Left hindlimb (tissue), 1 donor: ENCODE data around the gene SFT2D3.
"Not testable (repeated sequence)": the region's sequence is repeated elsewhere in the genome, so short reads cannot be mapped to it uniquely, and the experiment has no call there.

Experiments
- DNase-seq: peaks from one replicate; pipeline ENCODE4 v3.0.0-alpha.2; 2018

The SFT2D3 gene

GRCh38 chr2:127712999-127713398 is 11.7 kb downstream of the SFT2D3 start:
- DNase-seq: no peak

- DNase-seq: no peak
These were observed 12.3 kb downstream of the SFT2D3 start for GRCh38 chr2:127713562-127713961.

DNA sequence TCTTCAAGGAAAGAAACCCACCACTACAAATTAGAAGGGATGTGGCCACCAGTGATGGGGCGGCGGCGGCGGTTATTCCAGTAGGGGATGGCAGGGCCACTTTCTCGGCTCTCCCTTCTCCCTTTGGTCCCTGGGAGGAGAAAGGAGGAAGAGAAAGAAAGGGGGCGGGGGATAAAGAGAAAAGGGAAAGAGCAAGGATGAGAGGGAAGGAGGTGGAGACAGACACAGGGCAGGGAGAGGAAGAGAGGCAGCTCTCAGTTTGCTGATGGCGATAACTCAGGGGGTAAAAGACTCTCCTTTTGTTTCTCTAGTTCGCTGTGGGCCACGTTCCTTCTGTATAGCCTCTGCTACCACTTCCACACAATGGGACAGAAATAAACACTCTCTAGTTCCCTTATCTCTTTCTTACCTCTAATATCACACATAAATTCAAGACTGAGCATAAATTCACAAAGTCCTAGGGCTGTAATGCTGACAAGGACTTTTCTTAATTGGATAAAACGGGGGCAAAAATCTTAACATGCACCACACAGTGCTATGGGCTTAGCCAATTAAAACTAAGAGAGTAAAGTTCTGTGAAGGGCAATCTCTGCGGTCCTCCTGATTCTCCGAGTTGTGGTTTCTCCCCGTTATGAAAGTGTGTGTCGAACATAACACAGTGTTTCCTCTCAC is 14.6 kb downstream of the SFT2D3 start:
- DNase-seq: no peak

GRCh38 chr2:127718271-127718670 is 17.0 kb downstream of the SFT2D3 start:
- DNase-seq: no peak

GRCh38 chr2:127719301-127720218 is 18.3 kb downstream of the SFT2D3 start:
- DNase-seq: no peak

GRCh38 chr2:127721311-127721977 is 20.1 kb downstream of the SFT2D3 start:
- DNase-seq: no peak

DNA sequence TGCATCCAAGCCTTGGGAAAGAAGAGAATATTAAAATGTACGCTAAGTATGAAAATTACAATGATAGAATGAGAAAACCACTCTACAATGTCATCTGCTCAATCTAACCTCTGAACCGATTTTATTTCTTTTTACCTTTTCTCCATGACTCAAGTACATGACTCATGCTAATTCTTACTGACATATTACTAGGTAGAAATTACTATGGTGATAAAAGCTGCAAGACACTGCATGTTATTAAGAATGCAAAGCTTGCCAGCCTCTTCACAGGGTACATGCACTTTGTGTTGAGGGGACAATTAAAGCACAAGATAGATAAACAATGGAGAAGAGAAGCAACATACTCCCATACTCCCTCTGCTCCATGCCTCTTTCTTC is 20.7 kb downstream of the SFT2D3 start:
- DNase-seq: no peak

DNA sequence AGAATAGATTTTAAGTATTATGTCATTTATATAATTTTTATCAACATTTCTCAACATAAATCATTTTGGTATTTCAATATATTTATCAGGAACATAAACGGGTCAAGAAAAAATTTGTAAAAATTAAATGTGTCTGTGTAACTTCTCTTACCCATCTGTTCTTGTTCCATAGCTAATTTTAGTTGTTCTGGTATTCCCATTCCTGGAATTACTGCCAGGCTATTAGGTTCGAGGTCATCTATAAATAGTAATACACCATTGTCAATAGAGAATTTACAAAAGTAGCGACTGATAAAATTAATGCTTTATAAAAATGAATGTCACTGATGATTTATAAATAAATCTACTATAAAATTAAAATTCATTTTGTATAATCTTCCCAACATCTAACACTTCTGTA is 21.5 kb downstream of the SFT2D3 start:
- DNase-seq: no peak

GRCh38 chr2:127726158-127726880 is 25.0 kb downstream of the SFT2D3 start:
- no peak for DNase-seq

DNA sequence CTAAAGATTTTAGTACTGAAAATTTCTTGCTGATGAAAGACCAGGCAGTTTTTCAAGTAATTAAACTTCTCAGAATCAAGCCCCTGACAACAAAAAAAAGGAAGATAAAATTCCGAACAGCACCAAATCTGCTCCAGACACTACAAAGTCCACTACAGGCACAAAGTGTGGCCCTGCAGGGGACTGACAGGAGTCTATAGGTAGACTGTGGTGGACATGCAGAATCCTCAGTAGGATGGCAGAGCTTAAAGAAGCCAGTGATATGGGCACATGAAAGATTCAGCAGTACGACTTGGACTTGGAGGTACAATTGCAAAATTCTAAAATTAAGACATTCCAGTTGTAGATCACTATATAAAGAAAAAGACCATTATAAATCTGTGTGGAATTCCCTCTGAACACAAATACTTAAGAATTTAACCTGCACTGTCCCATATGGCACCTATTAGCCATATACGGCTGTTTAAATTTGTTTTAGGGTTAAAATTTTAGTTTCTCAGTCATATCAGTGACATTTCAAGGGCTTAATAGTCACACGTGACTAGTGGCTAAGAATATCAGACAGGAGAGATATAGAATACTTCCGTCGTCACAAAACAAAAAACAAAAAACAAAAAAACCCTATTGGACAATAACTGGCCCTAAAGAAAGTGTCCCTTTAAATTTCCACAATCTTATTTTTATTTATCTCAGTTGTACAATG is 32.0 kb downstream of the SFT2D3 start:
- DNase-seq: no peak

- DNase-seq: no peak
These were observed 32.7 kb downstream of the SFT2D3 start for GRCh38 chr2:127733816-127734537.

GRCh38 chr2:127735044-127735443 is 33.7 kb downstream of the SFT2D3 start:
- DNase-seq: no peak

- DNase-seq: no peak
These were observed 34.5 kb downstream of the SFT2D3 start for GRCh38 chr2:127735537-127736399.

DNA sequence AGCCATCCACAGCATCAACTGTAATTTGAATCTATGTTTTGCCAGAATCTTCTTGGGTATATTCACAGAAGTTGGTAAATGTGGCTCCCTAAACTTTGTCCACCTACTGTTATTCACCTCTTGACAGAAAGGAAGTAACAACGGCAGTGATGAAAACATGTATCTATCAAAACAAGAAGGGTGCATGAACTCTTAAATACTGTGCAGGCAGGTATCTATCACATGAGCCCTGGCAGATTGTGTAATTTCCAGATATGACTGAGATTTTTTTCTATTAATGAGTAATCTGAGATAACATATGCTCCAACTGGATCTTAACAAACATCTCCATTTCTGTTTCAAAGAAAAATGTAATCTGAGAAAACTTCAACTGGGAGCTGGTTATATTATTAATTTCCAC is 36.6 kb downstream of the SFT2D3 start:
- no peak for DNase-seq

GRCh38 chr2:127739800-127740199 is 38.5 kb downstream of the SFT2D3 start:
- no peak for DNase-seq

- no peak for DNase-seq
These were observed 39.5 kb downstream of the SFT2D3 start for GRCh38 chr2:127740665-127741288.

DNA sequence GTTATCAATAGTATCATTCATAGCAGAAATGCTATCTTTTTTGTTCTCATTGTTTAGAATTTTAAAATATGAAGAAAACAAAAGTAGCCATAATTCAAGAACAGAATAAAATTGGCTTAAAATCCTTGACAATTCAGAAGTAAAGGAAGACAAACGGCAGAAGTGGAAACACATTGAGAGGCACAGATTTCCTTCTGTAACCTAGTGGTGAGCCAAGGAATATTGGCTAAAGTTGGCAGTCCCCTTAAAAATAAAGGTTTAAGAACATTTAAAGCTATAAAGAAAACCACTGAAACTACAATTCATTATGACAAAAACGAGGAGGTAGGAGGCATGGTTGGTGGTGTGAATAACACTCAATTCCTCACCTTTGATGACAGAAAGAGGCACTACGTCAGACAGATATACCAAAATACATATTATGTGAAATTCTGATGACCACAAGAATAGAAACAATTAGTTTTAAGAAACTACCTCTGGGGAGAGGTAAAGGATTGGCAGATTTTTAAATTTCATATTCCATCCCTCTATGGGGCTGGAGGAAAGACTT is 42.3 kb downstream of the SFT2D3 start:
- no peak for DNase-seq

- no peak for DNase-seq
These were observed 46.3 kb downstream of the SFT2D3 start for GRCh38 chr2:127747621-127748020.

- DNase-seq: not testable (repeated sequence)
These were observed 48.2 kb downstream of the SFT2D3 start for GRCh38 chr2:127749537-127749936.

DNA sequence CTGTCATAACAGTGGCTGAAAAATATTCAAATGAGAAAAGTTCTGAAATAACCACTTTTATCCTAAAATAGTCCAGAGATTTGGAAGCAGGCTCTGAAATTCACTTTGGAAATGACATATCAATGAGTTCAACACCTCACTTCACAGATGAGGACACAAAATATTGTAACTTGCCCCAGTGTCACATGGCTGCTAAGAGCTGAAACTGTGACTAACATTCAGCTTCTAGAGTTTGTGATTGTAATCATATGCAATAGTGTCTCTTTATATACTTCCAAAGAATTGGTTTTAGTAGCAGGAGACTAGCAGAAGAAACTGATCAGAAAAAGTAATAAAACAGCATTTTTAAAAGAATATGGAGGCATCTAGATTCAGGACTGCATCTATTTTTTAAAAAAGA is 52.1 kb downstream of the SFT2D3 start:
- DNase-seq: no peak
